Loucy (cell line): ENCODE results near the gene ACAA1.

ENCODE experiments used
- H2AFZ ChIP-seq: fragments of 200-600 bp; sonication (generic); 2 replicates; pipeline ENCODE4 v1.6.0; 2016; ENCODE audit warnings: antibody characterized with exemption, mild to moderate bottlenecking, low read length, moderate library complexity
- H3F3A ChIP-seq: fragments of 200-600 bp; 2 replicates; pipeline ENCODE4 v1.6.0; 2016; ENCODE audit warnings: antibody characterized with exemption, low read depth, mild to moderate bottlenecking
- H3K27me3 ChIP-seq: fragments of 200-600 bp; sonication (generic); 2 replicates; pipeline ENCODE4 v1.6.1; 2014; ENCODE audit warnings: low read length, mild to moderate bottlenecking; ENCODE audit not compliant: insufficient read depth, poor library complexity, severe bottlenecking
- H3K36me3 ChIP-seq: fragments of 200-600 bp; sonication (generic); 2 replicates; pipeline ENCODE4 v1.6.1; 2016; ENCODE audit warnings: low read length; ENCODE audit not compliant: insufficient read depth
- H3K4me1 ChIP-seq: fragments of 200-600 bp; sonication (generic); 2 replicates; pipeline ENCODE4 v1.5.1; 2014; ENCODE audit warnings: low read length, mild to moderate bottlenecking; ENCODE audit not compliant: insufficient read depth, poor library complexity, severe bottlenecking
- H3K4me2 ChIP-seq: fragments of 200-600 bp; sonication (generic); 2 replicates; pipeline ENCODE4 v1.6.0; 2014; ENCODE audit warnings: antibody characterized with exemption, low read length, low read depth, mild to moderate bottlenecking; ENCODE audit not compliant: poor library complexity, severe bottlenecking
- H3K4me3 ChIP-seq: fragments of 200-600 bp; sonication (generic); 2 replicates; pipeline ENCODE4 v1.5.1; 2014; ENCODE audit warnings: low read length, mild to moderate bottlenecking, mixed read lengths; ENCODE audit not compliant: poor library complexity, severe bottlenecking
- H3K79me2 ChIP-seq: fragments of 200-600 bp; sonication (generic); 2 replicates; pipeline ENCODE4 v1.6.1; 2014; ENCODE audit warnings: low read length; ENCODE audit not compliant: insufficient read depth
- H3K9ac ChIP-seq: fragments of 200-600 bp; sonication (generic); 2 replicates; pipeline ENCODE4 v1.6.0; 2014; ENCODE audit warnings: mild to moderate bottlenecking, low read depth, low read length, moderate library complexity; ENCODE audit not compliant: poor library complexity, severe bottlenecking
- H3K9me2 ChIP-seq: fragments of 200-600 bp; sonication (generic); replicated peaks from 2 replicates; pipeline ENCODE4 v1.6.1; 2016; ENCODE audit warnings: low read depth, low read length, mixed read lengths
- H3K9me3 ChIP-seq: fragments of 200-600 bp; sonication (generic); 2 replicates; pipeline ENCODE4 v1.6.1; 2014; ENCODE audit warnings: mild to moderate bottlenecking, antibody characterized with exemption, low read length, low read depth; ENCODE audit not compliant: insufficient read depth
- H4K20me1 ChIP-seq: fragments of 200-600 bp; sonication (generic); 2 replicates; pipeline ENCODE4 v1.6.0; 2014; ENCODE audit warnings: antibody characterized with exemption, low read length, mild to moderate bottlenecking; ENCODE audit not compliant: insufficient read depth, poor library complexity, severe bottlenecking
- CTCF ChIP-seq: fragments of 200-600 bp; sonication (generic); conservative IDR thresholded peaks from 2 replicates; pipeline ENCODE4 v1.5.1; 2014; ENCODE audit warnings: mild to moderate bottlenecking, antibody characterized with exemption, low read length
- EZH2phosphoT487 ChIP-seq: fragments of 200-600 bp; IDR thresholded peaks from 2 replicates; pipeline ENCODE4 v1.6.1; 2018; ENCODE audit warnings: antibody characterized with exemption, mild to moderate bottlenecking, moderate library complexity, borderline replicate concordance

Gene ACAA1

GRCh38 chr3:38164952-38165721 is 28.2 kb upstream of the ACAA1 start, which contains the start of gene OXSR1:
OXSR1 (plus strand) TSS chr3:38165537; CDS start chr3:38165877, 340 bp downstream.
- Histone ChIP-seq H3K4me3 (peak within 1 kb of the TSS; percentile 87), H3K4me2 (peak within 1 kb of the TSS; percentile 98), H3F3A (peaks cover 2% of the 10 kb centered on the region; the same call in 1 of the 2 replicates), H3K9ac (peak within 1 kb of the TSS; percentile 92), H3K9me3 (no peaks in the 10 kb centered on the region), H3K27me3 (no peaks in the 10 kb centered on the region), H3K79me2 (peaks cover 58% of the 10 kb centered on the region), H4K20me1 (peaks cover 36% of the 10 kb centered on the region), H3K4me1 (peaks cover 46% of the 10 kb centered on the region), H3K36me3 (no peaks in the 10 kb centered on the region), H3K9me2 (no peaks in the 10 kb centered on the region), H2AFZ (peak within 1 kb of the TSS; percentile 85)
- no peak for TF ChIP-seq CTCF
- TF ChIP-seq EZH2phosphoT487, result no peak

- peaks cover 32% of the 10 kb centered on the region for H4K20me1 ChIP-seq
- peaks cover 54% of the 10 kb centered on the region for H3K79me2 ChIP-seq
- H3K9me3 ChIP-seq, result no peaks in the 10 kb centered on the region
- peak overlapping the region; percentile 92 for H3K9ac ChIP-seq
- H2AFZ ChIP-seq, result peak overlapping the region; percentile 85
- TF ChIP-seq EZH2phosphoT487, result no peak
- TF ChIP-seq CTCF, result no peak
- H3K9me2 ChIP-seq, result no peaks in the 10 kb centered on the region
- peak overlapping the region; percentile 86 for H3K4me2 ChIP-seq
- peaks cover 2% of the 10 kb centered on the region; the same call in 1 of the 2 replicates for H3F3A ChIP-seq
- no peaks in the 10 kb centered on the region for H3K36me3 ChIP-seq
- peaks cover 43% of the 10 kb centered on the region for H3K4me1 ChIP-seq
- no peaks in the 10 kb centered on the region for H3K27me3 ChIP-seq
- peak overlapping the region; percentile 87 for H3K4me3 ChIP-seq
Observed at GRCh38 chr3:38164643-38164951, 27.7 kb upstream of the ACAA1 start.

GRCh38 chr3:38163841-38164642 is 27.1 kb upstream of the ACAA1 start:
- H3K4me3 ChIP-seq, result peak overlapping the region; percentile 87
- H3K4me2 ChIP-seq, result peak overlapping the region; percentile 86
- H3K9me2 ChIP-seq, result no peaks in the 10 kb centered on the region
- no peaks in the 10 kb centered on the region for H3K27me3 ChIP-seq
- H3K9ac ChIP-seq, result peak overlapping the region; percentile 92
- TF ChIP-seq CTCF (peak; percentile 15; the same call in 1 of the 2 replicates), EZH2phosphoT487 (no peak)
- peak overlapping the region; percentile 85 for H2AFZ ChIP-seq
- H3K4me1 ChIP-seq, result peaks cover 38% of the 10 kb centered on the region
- H4K20me1 ChIP-seq, result peaks cover 27% of the 10 kb centered on the region
- H3K79me2 ChIP-seq, result peaks cover 48% of the 10 kb centered on the region
- peaks cover 2% of the 10 kb centered on the region; the same call in 1 of the 2 replicates for H3F3A ChIP-seq
- no peaks in the 10 kb centered on the region for H3K9me3 ChIP-seq
- H3K36me3 ChIP-seq, result no peaks in the 10 kb centered on the region
